Progenitor cell of endocrine pancreas (in vitro differentiated cells): Measurements from ENCODE around the gene RNF183. TPM values are rescaled to one million over a fixed set of nuclear protein-coding genes. Genes with fewer than 3 reads are reported as not detected.

Experiments
- DNase-seq: peaks from one replicate; pipeline ENCODE4 v3.0.0; 2021; ENCODE audit warnings: low spot score; ENCODE audit not compliant: unreplicated experiment
- H3K27ac Mint-ChIP-seq: 2 replicates; pipeline ENCODE4 v1.8.0; 2021; ENCODE audit warnings: mild to moderate bottlenecking, moderate library complexity, mixed read lengths
- H3K27me3 Mint-ChIP-seq: 2 replicates; pipeline ENCODE4 v1.8.0; 2021; ENCODE audit warnings: mixed read lengths
- H3K36me3 Mint-ChIP-seq: 2 replicates; pipeline ENCODE4 v1.8.0; 2022; ENCODE audit warnings: mixed read lengths; ENCODE audit not compliant: insufficient read depth
- H3K4me1 Mint-ChIP-seq: 2 replicates; pipeline ENCODE4 v1.8.0; 2021; ENCODE audit warnings: low read depth, mixed read lengths
- H3K4me3 Mint-ChIP-seq: 2 replicates; pipeline ENCODE4 v1.8.0; 2021; ENCODE audit warnings: low read depth, mild to moderate bottlenecking, moderate library complexity, mixed read lengths
- H3K9me3 Mint-ChIP-seq: 2 replicates; pipeline ENCODE4 v1.8.0; 2021; ENCODE audit warnings: low read depth, mixed read lengths
- total RNA-seq: library from RNA; stranded (reverse); gene quantifications from 2 replicates; pipeline ENCODE4 v1.2.1, GENCODE V29; 2021
- TF ChIP-seq, protein P1 (sequence below): fragments of 200-600 bp; sonication (generic); IDR thresholded peaks from one replicate; pipeline ENCODE4 v1.5.0; 2021; ENCODE audit warnings: antibody characterized with exemption, mild to moderate bottlenecking; ENCODE audit not compliant: unreplicated experiment

Gene RNF183
- total RNA-seq, 1 donor from 2014 or later: 0.26 TPM

DNA sequence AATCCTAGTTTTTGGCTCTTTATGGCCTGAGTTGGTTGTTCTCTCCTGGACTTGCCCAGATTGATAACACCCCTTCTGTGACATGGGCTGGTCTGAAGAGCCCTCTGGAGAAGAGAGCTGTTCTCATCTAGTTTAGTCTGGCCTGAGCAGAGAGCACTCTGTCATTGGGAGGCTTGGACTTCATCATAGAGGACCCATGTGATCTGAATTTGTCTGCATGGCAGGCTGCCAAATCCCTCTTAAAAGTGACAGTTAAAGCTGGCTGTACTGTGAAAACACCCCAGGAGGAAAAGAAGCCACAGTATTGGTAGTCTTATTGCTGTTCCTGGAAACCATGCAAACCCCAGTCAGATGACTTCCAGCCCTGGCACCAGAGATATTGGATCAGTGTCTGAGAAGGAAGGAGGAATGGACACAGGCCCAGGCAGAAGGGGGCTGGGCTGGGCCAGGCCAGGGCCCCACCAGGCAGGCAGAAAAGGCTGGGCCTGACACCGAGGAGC, 40.6 kb upstream of the RNF183 start:
- TF ChIP-seq, protein P1, sequence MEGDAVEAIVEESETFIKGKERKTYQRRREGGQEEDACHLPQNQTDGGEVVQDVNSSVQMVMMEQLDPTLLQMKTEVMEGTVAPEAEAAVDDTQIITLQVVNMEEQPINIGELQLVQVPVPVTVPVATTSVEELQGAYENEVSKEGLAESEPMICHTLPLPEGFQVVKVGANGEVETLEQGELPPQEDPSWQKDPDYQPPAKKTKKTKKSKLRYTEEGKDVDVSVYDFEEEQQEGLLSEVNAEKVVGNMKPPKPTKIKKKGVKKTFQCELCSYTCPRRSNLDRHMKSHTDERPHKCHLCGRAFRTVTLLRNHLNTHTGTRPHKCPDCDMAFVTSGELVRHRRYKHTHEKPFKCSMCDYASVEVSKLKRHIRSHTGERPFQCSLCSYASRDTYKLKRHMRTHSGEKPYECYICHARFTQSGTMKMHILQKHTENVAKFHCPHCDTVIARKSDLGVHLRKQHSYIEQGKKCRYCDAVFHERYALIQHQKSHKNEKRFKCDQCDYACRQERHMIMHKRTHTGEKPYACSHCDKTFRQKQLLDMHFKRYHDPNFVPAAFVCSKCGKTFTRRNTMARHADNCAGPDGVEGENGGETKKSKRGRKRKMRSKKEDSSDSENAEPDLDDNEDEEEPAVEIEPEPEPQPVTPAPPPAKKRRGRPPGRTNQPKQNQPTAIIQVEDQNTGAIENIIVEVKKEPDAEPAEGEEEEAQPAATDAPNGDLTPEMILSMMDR: no peak
- H3K9me3 Mint-ChIP-seq: no peaks in the 10 kb centered on the region
- H3K4me1 Mint-ChIP-seq: peaks cover 11% of the 10 kb centered on the region
- no peaks in the 10 kb centered on the region for H3K36me3 Mint-ChIP-seq
- no peak overlapping the region for H3K4me3 Mint-ChIP-seq
- no peak for DNase-seq
- peaks cover 8% of the 10 kb centered on the region for H3K27me3 Mint-ChIP-seq
- H3K27ac Mint-ChIP-seq: no peak overlapping the region

DNA sequence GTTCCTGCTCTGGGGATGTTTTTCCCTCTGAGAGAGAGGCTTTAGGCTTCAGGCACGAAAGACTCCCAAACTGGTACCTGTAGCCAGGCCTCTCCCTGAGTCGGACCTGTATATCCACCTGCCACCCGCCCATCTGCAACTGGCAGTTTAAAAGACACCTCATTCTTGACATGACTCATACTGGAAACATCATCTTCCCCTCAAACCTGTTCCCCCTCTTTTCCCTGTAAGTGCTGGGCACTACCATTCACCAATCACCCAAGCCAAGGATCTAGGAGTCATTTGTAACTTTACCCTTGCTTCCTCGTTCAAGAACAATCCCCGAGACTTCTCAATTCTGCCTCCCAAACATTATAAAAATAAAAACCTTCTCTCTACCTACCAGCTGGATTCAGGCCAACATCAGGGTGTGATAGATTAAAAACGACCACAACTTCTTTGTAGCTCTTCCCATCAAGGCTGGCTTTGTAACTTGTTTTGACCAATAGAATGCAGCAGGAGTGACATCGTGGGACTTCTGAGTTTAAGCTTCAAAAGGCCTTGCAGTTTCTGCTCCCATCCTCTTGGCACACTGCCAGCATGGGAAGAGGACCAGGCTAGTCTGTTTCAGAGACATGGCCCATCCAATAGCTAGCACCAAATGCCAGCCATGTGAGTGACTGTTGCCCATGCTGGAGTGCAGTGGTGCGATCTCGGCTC, 38.7 kb upstream of the RNF183 start:
- Mint-ChIP-seq H3K36me3 (no peaks in the 10 kb centered on the region), H3K9me3 (no peaks in the 10 kb centered on the region), H3K4me3 (no peak overlapping the region), H3K27ac (no peak overlapping the region), H3K27me3 (peaks cover 2% of the 10 kb centered on the region), H3K4me1 (peaks cover 11% of the 10 kb centered on the region)
- no peak for DNase-seq
- TF ChIP-seq, protein P1: no peak

DNA sequence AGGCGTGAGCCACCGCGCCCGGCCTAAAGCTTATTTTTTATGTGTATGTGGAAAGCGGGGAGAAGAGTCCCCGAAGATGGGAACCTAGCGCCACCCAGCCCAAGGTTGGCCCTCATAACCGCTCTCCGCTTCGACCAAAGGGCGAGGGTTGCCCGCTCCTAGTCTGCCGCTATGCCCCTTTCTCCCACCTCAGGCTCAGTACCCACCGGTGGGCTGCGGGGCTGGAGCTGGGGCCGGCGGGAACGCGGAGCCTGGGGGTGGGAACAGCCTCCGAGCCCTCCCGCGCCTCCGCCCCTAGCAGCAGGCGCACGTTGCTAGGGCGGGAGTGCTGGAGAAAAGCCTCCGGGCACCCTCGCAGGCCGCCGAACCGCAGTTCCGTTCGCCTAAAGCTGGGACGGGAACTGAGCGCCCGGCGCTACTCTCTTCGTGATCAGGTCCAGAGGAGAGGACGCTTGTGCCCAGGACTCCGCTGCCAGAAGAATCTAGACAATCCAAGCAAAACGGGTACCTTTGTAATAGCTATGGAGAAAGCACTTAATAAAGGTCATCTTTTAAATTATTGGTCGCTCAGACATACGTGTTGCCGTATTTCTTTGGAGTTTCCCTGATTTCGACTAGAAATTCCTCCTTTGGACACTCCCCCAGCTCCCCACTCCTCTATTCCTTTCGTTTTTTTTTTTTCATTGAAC, 37.0 kb upstream of the RNF183 start, which contains the start of gene WDR31:
WDR31 (minus strand) TSS at position 265 of the 689 bp plus-strand sequence. CDS start 8,253 bp downstream, outside the sequence.
- H3K27ac Mint-ChIP-seq: peak within 1 kb of the TSS; percentile 90
- peaks cover 2% of the 10 kb centered on the region for H3K27me3 Mint-ChIP-seq
- DNase-seq: peak; percentile 76
- H3K4me1 Mint-ChIP-seq: peaks cover 11% of the 10 kb centered on the region
- peak within 1 kb of the TSS; percentile 79 for H3K4me3 Mint-ChIP-seq
- H3K36me3 Mint-ChIP-seq: no peaks in the 10 kb centered on the region
- no peaks in the 10 kb centered on the region for H3K9me3 Mint-ChIP-seq
- TF ChIP-seq, protein P1: no peak

DNA sequence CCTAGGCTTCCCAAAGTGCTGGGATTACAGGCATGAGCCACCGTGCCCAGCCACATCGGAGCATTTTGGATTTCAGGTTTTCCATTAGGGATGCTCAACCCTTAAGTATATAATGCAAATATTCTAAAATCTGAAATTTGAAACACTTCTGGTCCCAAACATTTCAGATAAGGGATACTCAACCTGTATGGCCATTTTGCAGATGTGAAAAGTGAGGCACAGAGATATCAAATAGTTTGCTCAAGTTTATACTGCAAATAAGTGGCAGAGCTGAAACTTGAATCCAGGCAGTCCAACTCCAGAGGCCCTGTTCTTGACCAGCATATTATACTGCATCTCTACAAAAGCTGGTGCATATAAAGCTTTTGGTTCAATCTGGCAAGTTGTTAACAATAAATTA, 34.5 kb upstream of the RNF183 start:
- no peak overlapping the region for H3K27ac Mint-ChIP-seq
- no peak overlapping the region for H3K4me3 Mint-ChIP-seq
- peaks cover 1% of the 10 kb centered on the region for H3K36me3 Mint-ChIP-seq
- TF ChIP-seq, protein P1: no peak
- no peaks in the 10 kb centered on the region for H3K9me3 Mint-ChIP-seq
- DNase-seq: no peak
- peaks cover 2% of the 10 kb centered on the region for H3K27me3 Mint-ChIP-seq
- peaks cover 11% of the 10 kb centered on the region for H3K4me1 Mint-ChIP-seq

DNA sequence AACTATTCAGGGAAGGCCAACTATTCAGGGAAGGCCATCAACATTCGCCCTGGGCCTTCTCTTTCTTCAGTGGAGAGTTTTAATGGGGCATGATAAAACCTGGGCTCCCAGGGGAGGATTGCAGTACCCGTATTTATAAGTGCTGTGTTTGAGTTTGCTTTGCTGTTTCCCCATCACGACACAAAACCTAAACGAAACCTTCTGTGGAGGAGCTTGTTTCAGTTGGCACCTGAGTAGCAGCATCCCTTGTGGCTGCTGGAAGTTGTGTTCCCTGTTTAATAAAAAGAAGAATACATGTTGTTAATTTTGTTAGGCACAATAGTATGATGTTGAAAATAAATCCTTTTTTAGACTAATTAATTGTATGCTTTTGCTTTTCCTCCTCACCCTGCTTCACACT, 28.6 kb upstream of the RNF183 start:
- Mint-ChIP-seq H3K9me3 (no peaks in the 10 kb centered on the region), H3K36me3 (peaks cover 4% of the 10 kb centered on the region), H3K27me3 (no peaks in the 10 kb centered on the region), H3K4me3 (no peak overlapping the region), H3K27ac (no peak overlapping the region), H3K4me1 (peaks cover 10% of the 10 kb centered on the region)
- DNase-seq: no peak
- TF ChIP-seq, protein P1: no peak
